ENCODE data around the gene SLC31A1. TPM values are rescaled to one million over a fixed set of nuclear protein-coding genes. Genes with fewer than 3 reads are reported as not detected.

The SLC31A1 gene
- total RNA-seq, 4 donors from 2014 or later: 5.8 to 36.2 (median 15.4) TPM

GRCh38 chr9:113258282-113258681, 36.9 kb downstream of the SLC31A1 start:
- no peaks in the 10 kb centered on the region for H3K27me3 ChIP-seq
- H3K4me1 ChIP-seq: no peaks in the 10 kb centered on the region
- 38 to 59% methylated on average over 1 of the region's 1 CpG for WGBS, 2 donors (ENCODE audit: low coverage in 1 of 2)
- H3K4me3 ChIP-seq: no peak overlapping the region
- H3K36me3 ChIP-seq: peaks cover 0 to 17% (median 6%) of the 10 kb centered on the region in 4 donors
- no peak overlapping the region for H3K27ac ChIP-seq
- H3K9me3 ChIP-seq: no peaks in the 10 kb centered on the region
- DNase-seq: no peak
- TF ChIP-seq POLR2A (IDR thresholded peaks at IDR 0.05) (no peak), EP300 (IDR thresholded peaks at IDR 0.05; ENCODE audit: low read depth) (no peak), POLR2AphosphoS5 (IDR thresholded peaks at IDR 0.05) (no peak), CTCF (IDR thresholded peaks at IDR 0.05) (no peak)
- intact Hi-C loops (cut with DNase I; ENCODE audit: low total_unique reads): no loop called here
- in situ Hi-C loops (cut with MboI; ENCODE audit: low pct_ligation_motif_present in 1 of 4, low pct_unique_long_range_greater_than_20kb in 1 of 4, low sequenced_read_pairs in 3 of 4): no loop called here

- intact Hi-C loops (cut with DNase I; ENCODE audit: low total_unique reads): no loop called here
- TF ChIP-seq POLR2AphosphoS5 (IDR thresholded peaks at IDR 0.05): no peak
- no peak for TF ChIP-seq POLR2A (IDR thresholded peaks at IDR 0.05)
- no peak for TF ChIP-seq EP300 (IDR thresholded peaks at IDR 0.05; ENCODE audit: low read depth)
- no peak for TF ChIP-seq CTCF (IDR thresholded peaks at IDR 0.05)
- Histone ChIP-seq H3K4me1 (no peaks in the 10 kb centered on the region), H3K4me3 (no peak overlapping the region), H3K36me3 (peaks cover 0 to 19% (median 8%) of the 10 kb centered on the region in 4 donors), H3K9me3 (no peaks in the 10 kb centered on the region), H3K27ac (peak overlapping the region in 1 of 4 donors; percentile 14), H3K27me3 (no peaks in the 10 kb centered on the region)
- in situ Hi-C loops (cut with MboI; ENCODE audit: low pct_ligation_motif_present in 1 of 4, low pct_unique_long_range_greater_than_20kb in 1 of 4, low sequenced_read_pairs in 3 of 4): no loop called here
- no peak for DNase-seq
- WGBS, 2 donors (ENCODE audit: low coverage in 1 of 2): 85% methylated on average over 1 of the region's 1 CpG; no CpG with 5 or more reads in 1 of the 2 donors
These were observed 40.8 kb downstream of the SLC31A1 start for GRCh38 chr9:113261917-113262671.

GRCh38 chr9:113266174-113266573, 44.8 kb downstream of the SLC31A1 start:
- DNase-seq: no peak
- no peak for TF ChIP-seq CTCF (IDR thresholded peaks at IDR 0.05)
- no peak for TF ChIP-seq POLR2AphosphoS5 (IDR thresholded peaks at IDR 0.05)
- no peak for TF ChIP-seq POLR2A (IDR thresholded peaks at IDR 0.05)
- TF ChIP-seq EP300 (IDR thresholded peaks at IDR 0.05; ENCODE audit: low read depth): no peak
- intact Hi-C loops (cut with DNase I; ENCODE audit: low total_unique reads): no loop called here
- Histone ChIP-seq H3K4me1 (peaks cover 0 to 26% (median 6%) of the 10 kb centered on the region in 4 donors), H3K27me3 (no peaks in the 10 kb centered on the region), H3K9me3 (no peaks in the 10 kb centered on the region), H3K4me3 (no peak overlapping the region), H3K36me3 (peaks cover 0 to 14% (median 5%) of the 10 kb centered on the region in 4 donors), H3K27ac (no peak overlapping the region)
- in situ Hi-C loops (cut with MboI; ENCODE audit: low pct_ligation_motif_present in 1 of 4, low pct_unique_long_range_greater_than_20kb in 1 of 4, low sequenced_read_pairs in 3 of 4): no loop called here
- WGBS, 2 donors (ENCODE audit: low coverage in 1 of 2): 41 to 77% methylated on average over 3 of the region's 3 CpGs

GRCh38 chr9:113267911-113268566, 46.7 kb downstream of the SLC31A1 start:
- DNase-seq: no peak
- Histone ChIP-seq H3K4me1 (peaks cover 0 to 26% (median 6%) of the 10 kb centered on the region in 4 donors), H3K27ac (peak overlapping the region in 3 of 4 donors; percentile 8 to 41 (median 9)), H3K4me3 (no peak overlapping the region), H3K27me3 (no peaks in the 10 kb centered on the region), H3K36me3 (peaks cover 0 to 32% (median 14%) of the 10 kb centered on the region in 4 donors), H3K9me3 (no peaks in the 10 kb centered on the region)
- WGBS, 2 donors (ENCODE audit: low coverage in 1 of 2): 85 to 86% methylated on average over 4 of the region's 4 CpGs
- intact Hi-C loops (cut with DNase I; ENCODE audit: low total_unique reads): no loop called here
- in situ Hi-C loops (cut with MboI; ENCODE audit: low pct_ligation_motif_present in 1 of 4, low pct_unique_long_range_greater_than_20kb in 1 of 4, low sequenced_read_pairs in 3 of 4): no loop called here
- TF ChIP-seq POLR2AphosphoS5 (IDR thresholded peaks at IDR 0.05) (no peak), POLR2A (IDR thresholded peaks at IDR 0.05) (no peak), EP300 (IDR thresholded peaks at IDR 0.05; ENCODE audit: low read depth) (no peak), CTCF (IDR thresholded peaks at IDR 0.05) (no peak)

All from transverse colon (tissue), 4 donors.